Measurements from ENCODE around the gene AFAP1.

Gene AFAP1

DNA sequence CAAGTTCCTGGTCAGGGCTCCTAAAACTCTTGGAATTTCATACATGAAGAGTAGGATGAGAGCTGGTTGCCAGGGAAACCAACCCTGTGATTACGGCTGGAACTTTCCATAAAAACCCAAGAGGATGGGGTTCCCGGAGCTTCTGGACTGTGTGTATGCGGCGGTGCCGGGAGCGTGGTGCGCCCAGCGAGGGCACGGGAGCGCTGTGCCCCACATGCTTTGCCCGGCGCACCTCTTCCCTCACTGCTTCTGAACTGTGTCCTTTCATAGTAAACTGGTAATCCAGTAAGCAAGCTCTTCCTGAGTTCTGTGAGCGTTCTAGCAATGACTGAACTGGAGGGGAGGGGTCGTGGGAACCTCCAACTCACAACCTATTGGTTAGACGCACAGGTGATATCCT, 152.6 kb downstream of the AFAP1 start:
- no peak for DNase-seq (ENCODE audit: low spot score)
- in situ Hi-C loops (cut with MboI; ENCODE audit: low sequenced_read_pairs, unreplicated experiment) = no loop called here
- TF ChIP-seq, protein P1, sequence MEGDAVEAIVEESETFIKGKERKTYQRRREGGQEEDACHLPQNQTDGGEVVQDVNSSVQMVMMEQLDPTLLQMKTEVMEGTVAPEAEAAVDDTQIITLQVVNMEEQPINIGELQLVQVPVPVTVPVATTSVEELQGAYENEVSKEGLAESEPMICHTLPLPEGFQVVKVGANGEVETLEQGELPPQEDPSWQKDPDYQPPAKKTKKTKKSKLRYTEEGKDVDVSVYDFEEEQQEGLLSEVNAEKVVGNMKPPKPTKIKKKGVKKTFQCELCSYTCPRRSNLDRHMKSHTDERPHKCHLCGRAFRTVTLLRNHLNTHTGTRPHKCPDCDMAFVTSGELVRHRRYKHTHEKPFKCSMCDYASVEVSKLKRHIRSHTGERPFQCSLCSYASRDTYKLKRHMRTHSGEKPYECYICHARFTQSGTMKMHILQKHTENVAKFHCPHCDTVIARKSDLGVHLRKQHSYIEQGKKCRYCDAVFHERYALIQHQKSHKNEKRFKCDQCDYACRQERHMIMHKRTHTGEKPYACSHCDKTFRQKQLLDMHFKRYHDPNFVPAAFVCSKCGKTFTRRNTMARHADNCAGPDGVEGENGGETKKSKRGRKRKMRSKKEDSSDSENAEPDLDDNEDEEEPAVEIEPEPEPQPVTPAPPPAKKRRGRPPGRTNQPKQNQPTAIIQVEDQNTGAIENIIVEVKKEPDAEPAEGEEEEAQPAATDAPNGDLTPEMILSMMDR (IDR thresholded peaks at IDR 0.05; ENCODE audit: borderline replicate concordance, control extremely low read depth, extremely low read depth, insufficient read depth, missing control alignments) = no peak

DNA sequence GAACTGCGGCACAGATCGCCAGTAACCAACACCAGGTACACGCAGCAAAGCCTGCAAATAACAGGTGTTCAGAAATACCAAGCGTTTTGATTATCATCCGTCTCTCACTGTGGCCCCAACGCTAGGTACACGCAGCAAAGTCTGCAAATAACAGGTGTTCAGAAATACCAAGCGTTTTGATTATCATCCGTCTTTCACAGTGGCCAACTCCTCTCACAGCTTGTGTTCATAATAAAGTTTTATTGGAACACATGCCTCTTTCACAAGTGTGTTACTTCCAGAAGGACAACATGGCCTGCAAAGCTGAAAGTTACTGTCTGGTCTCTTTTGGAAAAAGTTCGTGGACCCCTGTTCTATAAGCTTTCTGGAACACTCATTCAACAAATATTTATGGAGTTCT, 153.1 kb downstream of the AFAP1 start:
- no peak for DNase-seq (ENCODE audit: low spot score)
- in situ Hi-C loops (cut with MboI; ENCODE audit: low sequenced_read_pairs, unreplicated experiment) = no loop called here
- TF ChIP-seq, protein P1 (IDR thresholded peaks at IDR 0.05; ENCODE audit: borderline replicate concordance, control extremely low read depth, extremely low read depth, insufficient read depth, missing control alignments) = no peak

DNA sequence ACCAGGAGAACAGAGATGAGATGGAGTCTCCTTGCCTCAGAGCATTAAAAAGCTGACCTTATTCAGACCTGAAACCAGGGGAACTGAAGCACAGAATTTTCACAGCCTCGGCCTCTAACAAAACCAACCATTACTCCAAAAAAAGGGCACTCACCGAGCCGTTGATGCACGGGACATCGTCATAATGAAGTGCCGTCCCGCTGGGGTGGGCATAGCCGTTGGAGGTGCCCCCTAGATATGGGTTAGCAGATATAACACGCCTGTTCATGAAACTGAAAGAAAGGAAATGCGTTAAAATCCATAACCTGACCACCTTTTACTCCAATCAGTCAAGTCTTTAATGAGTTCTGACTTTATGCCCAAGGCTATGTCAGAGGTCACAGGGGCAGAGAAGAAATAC, 153.6 kb downstream of the AFAP1 start:
- in situ Hi-C loops (cut with MboI; ENCODE audit: low sequenced_read_pairs, unreplicated experiment) = no loop called here
- DNase-seq (ENCODE audit: low spot score) = no peak
- TF ChIP-seq, protein P1 (IDR thresholded peaks at IDR 0.05; ENCODE audit: borderline replicate concordance, control extremely low read depth, extremely low read depth, insufficient read depth, missing control alignments) = no peak

DNA sequence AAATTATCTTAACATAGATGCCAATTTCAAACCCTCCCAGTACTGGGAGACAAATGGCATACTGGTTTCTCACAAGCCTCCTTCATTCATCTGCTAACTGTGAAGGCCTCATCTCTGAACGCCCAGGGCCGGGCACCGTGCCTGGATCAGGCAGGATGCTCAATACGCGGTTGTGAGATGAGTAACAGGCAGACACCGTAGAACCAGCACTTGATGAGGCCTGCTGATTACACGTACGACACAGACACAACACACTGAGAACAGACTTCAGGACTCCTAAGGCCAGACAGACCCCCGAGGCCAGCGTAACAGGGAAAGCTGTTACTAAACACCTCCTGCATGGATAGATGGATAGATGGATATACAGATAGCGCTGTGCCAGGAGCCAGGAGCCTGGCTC, 154.6 kb downstream of the AFAP1 start:
- in situ Hi-C loops (cut with MboI; ENCODE audit: low sequenced_read_pairs, unreplicated experiment) = no loop called here
- no peak for DNase-seq (ENCODE audit: low spot score)

DNA sequence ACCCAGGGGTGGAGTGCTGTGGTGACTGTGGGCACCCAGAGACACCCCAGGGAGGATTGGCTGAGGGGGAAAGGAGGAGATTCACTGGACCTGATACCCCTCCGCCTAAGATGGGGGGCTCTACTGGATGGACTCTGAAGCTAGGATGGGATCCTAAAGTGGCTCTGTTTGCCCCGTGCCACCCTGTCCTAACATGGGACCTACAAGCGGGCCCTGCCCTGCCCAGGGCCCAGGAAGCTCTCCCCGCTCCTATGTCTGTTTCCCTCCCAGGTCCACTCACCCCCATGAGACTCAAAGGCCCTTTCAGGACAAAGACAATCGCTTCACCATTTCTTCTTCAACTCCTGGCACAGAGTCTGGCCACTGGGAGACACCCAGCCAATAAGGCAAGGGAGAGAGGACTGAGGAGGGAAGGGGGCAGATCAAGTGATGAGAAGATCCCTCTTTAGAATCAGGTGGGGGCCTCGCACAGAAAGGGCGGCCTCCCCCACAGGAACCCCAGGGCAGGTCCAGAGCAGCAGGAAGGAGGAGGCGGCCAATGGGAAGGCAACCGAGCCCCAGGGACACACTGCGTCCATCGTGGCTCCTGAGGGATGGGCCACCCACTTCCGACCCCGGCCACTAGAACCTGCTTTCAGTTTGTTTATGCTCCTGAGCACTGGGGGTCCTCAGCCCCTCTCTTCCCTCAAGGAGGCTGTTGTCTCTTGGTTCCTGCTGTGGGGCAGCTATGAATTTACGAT, 155.4 kb downstream of the AFAP1 start:
- no peak for DNase-seq (ENCODE audit: low spot score)
- in situ Hi-C loops (cut with MboI; ENCODE audit: low sequenced_read_pairs, unreplicated experiment) = no loop called here
- TF ChIP-seq, protein P1 (IDR thresholded peaks at IDR 0.05; ENCODE audit: borderline replicate concordance, control extremely low read depth, extremely low read depth, insufficient read depth, missing control alignments) = no peak

More for the DNA sequence above, 154.6 kb downstream of the AFAP1 start:
- TF ChIP-seq, protein P1 (IDR thresholded peaks at IDR 0.05; ENCODE audit: borderline replicate concordance, control extremely low read depth, extremely low read depth, insufficient read depth, missing control alignments) = no peak

DNA sequence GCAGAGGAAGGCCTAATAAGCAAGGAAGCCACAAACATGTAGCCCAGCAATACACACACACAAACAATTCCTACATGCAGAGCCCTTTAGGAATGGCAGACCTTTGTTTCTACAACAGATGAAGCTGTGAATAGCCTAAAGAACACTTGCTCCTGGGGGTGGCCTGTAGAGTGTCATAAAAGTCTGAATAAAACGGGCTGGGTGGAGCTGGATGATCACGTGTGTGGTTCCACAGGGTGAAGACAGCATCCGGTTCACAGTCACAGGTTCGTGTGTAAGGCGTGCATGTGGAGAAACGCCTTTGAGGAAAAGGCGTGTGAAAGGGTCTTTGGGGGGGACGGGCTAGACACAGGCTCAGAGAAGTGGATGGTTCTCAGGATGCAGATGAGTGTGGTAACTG, 156.1 kb downstream of the AFAP1 start:
- TF ChIP-seq, protein P1 (IDR thresholded peaks at IDR 0.05; ENCODE audit: borderline replicate concordance, control extremely low read depth, extremely low read depth, insufficient read depth, missing control alignments) = no peak
- no peak for DNase-seq (ENCODE audit: low spot score)
- in situ Hi-C loops (cut with MboI; ENCODE audit: low sequenced_read_pairs, unreplicated experiment) = no loop called here
